A673 (cell line): ENCODE results near the gene IL4R.

Source experiments
- EZH2 ChIP-seq: fragments of 200-600 bp; sonication (generic); IDR thresholded peaks from 2 replicates; pipeline ENCODE4 v1.6.1; 2017; ENCODE audit warnings: borderline replicate concordance, low read depth, mild to moderate bottlenecking, mixed read lengths, antibody characterized with exemption, low read length; ENCODE audit not compliant: poor library complexity, severe bottlenecking
- TF ChIP-seq, protein P1 (sequence below): fragments of 300-800, 200-600 bp; sonication (generic); conservative IDR thresholded peaks from 2 replicates; pipeline ENCODE4 v1.5.1; 2017; ENCODE audit warnings: low read depth, mild to moderate bottlenecking, antibody characterized with exemption, low read length, moderate library complexity, mixed read lengths

DNA sequence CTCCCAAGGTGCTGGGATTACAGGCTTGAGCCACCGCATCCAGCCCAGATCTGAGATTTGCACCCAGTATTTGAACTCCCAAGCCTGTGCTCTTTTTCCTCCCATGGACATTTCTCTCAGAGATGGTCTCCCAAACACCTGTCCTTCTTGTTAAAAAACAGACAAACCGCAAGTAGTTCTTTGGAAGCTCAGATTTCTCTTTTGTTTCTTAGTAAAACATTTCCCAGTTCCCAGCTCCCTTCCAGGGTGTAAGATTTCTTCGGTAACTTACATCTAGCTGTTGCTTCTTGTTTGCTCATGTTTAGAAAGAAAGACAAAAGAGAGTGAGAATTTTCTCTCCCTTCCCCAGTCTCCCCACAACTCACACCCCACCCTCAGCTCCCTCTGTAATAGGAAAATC lies 36.2 kb downstream of the IL4R start:
- TF ChIP-seq, protein P1, sequence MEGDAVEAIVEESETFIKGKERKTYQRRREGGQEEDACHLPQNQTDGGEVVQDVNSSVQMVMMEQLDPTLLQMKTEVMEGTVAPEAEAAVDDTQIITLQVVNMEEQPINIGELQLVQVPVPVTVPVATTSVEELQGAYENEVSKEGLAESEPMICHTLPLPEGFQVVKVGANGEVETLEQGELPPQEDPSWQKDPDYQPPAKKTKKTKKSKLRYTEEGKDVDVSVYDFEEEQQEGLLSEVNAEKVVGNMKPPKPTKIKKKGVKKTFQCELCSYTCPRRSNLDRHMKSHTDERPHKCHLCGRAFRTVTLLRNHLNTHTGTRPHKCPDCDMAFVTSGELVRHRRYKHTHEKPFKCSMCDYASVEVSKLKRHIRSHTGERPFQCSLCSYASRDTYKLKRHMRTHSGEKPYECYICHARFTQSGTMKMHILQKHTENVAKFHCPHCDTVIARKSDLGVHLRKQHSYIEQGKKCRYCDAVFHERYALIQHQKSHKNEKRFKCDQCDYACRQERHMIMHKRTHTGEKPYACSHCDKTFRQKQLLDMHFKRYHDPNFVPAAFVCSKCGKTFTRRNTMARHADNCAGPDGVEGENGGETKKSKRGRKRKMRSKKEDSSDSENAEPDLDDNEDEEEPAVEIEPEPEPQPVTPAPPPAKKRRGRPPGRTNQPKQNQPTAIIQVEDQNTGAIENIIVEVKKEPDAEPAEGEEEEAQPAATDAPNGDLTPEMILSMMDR: no peak
- TF ChIP-seq EZH2: no peak
